Measurements from ENCODE around the gene MTX3. TPM values are rescaled to one million over a fixed set of nuclear protein-coding genes. Genes with fewer than 3 reads are reported as not detected.

The MTX3 gene
- total RNA-seq, 1 donor from 2014 or later = 14.9 TPM

- ATAC-seq (peak; percentile 33), DNase-seq (no peak)
- no peaks in the 10 kb centered on the region for H3K36me3 ChIP-seq
- TF ChIP-seq CTCF (IDR thresholded peaks at IDR 0.05) = no peak
- H3K9me3 ChIP-seq = no peaks in the 10 kb centered on the region
- peaks cover 60% of the 10 kb centered on the region for H3K27me3 ChIP-seq
- H3K27ac ChIP-seq = no peak within 1 kb of the TSS
- H3K4me3 ChIP-seq = no peak within 1 kb of the TSS
- no peaks in the 10 kb centered on the region for H3K4me1 ChIP-seq
- intact Hi-C loops (cut with DNase I) = no loop called here
These were observed 44.1 kb upstream of the MTX3 start, which contains the start of gene THBS4 for GRCh38 chr5:80034962-80035821. Gene THBS4, plus strand, starts transcription at chr5:80035348. Its CDS starts 190 bp downstream, at chr5:80035538.

DNA sequence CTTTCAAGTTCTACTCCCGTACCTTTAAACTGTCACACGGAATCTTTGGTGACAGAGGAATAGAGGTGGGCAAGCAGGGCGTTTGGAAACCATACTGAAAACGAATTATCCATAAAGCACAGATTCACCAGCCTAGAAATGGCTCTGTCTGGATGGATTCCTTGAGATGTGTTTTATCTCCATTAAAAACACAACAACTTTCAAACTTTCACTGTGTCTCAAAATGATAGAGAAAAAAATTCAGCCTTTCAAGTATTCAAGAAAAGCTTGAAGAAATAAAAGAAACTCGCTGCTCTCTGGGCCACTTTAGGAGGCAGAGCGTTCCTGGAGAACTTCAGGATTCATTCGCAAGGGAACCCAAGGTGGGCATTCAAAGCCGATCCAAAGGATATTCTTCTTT, 43.5 kb upstream of the MTX3 start:
- Histone ChIP-seq H3K4me3 (no peak overlapping the region), H3K27me3 (peaks cover 60% of the 10 kb centered on the region), H3K9me3 (no peaks in the 10 kb centered on the region), H3K36me3 (no peaks in the 10 kb centered on the region), H3K4me1 (no peaks in the 10 kb centered on the region), H3K27ac (no peak overlapping the region)
- no peak for ATAC-seq
- no peak for TF ChIP-seq CTCF (IDR thresholded peaks at IDR 0.05)
- DNase-seq = no peak
- intact Hi-C loops (cut with DNase I) = no loop called here

- intact Hi-C loops (cut with DNase I) = no loop called here
- no peaks in the 10 kb centered on the region for H3K36me3 ChIP-seq
- peaks cover 60% of the 10 kb centered on the region for H3K27me3 ChIP-seq
- DNase-seq = no peak
- no peak for TF ChIP-seq CTCF (IDR thresholded peaks at IDR 0.05)
- no peak overlapping the region for H3K4me3 ChIP-seq
- ATAC-seq = no peak
- no peak overlapping the region for H3K27ac ChIP-seq
- H3K9me3 ChIP-seq = no peaks in the 10 kb centered on the region
- no peaks in the 10 kb centered on the region for H3K4me1 ChIP-seq
These were observed 42.5 kb upstream of the MTX3 start for GRCh38 chr5:80033513-80033912.

- no peak for ATAC-seq
- Histone ChIP-seq H3K27ac (no peak overlapping the region), H3K4me3 (no peak overlapping the region), H3K9me3 (no peaks in the 10 kb centered on the region), H3K4me1 (no peaks in the 10 kb centered on the region), H3K36me3 (no peaks in the 10 kb centered on the region), H3K27me3 (peaks cover 41% of the 10 kb centered on the region)
- TF ChIP-seq CTCF (IDR thresholded peaks at IDR 0.05) = no peak
- no peak for DNase-seq
- intact Hi-C loops (cut with DNase I) = no loop called here
These were observed 40.0 kb upstream of the MTX3 start for GRCh38 chr5:80031109-80031508.

DNA sequence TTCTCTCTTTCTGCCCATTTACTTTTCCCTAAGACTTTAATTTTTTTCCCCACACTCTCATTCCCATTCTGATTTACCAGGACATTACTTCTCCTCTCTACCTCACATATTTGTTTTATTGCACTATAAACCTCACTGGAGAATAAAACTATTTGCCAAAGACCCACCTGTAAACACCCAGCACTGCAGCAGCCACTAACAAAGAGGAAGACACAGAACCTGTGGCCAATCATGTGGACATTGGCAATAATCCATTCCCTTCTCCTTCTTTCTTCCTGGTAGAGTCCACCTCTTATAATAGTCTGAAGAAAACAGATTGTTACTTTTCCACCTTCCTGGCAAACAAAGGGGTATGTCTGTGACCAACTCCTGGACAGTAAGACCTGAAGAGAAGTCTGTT, 35.8 kb upstream of the MTX3 start:
- Histone ChIP-seq H3K27ac (no peak overlapping the region), H3K36me3 (no peaks in the 10 kb centered on the region), H3K4me1 (no peaks in the 10 kb centered on the region), H3K9me3 (no peaks in the 10 kb centered on the region), H3K4me3 (no peak overlapping the region), H3K27me3 (peaks cover 6% of the 10 kb centered on the region)
- DNase-seq (no peak), ATAC-seq (no peak)
- intact Hi-C loops (cut with DNase I) = no loop called here
- no peak for TF ChIP-seq CTCF (IDR thresholded peaks at IDR 0.05)
